H9 (cell line): ENCODE data around the gene USP21. TPM values are rescaled to one million over a fixed set of nuclear protein-coding genes. Genes with fewer than 3 reads are reported as not detected.
A peak's percentile ranks its signal among the peaks of the same experiment; 100 is the strongest.

Experiments
- DNase-seq: peaks from one replicate; pipeline ENCODE4 v3.0.0-alpha.2; 2017
- H2AFZ ChIP-seq: one replicate; pipeline ENCODE4 v1.6.1; 2013; ENCODE audit warnings: mild to moderate bottlenecking, low read length, control low read depth, moderate library complexity
- H2AK5ac ChIP-seq: 2 replicates; pipeline ENCODE4 v1.6.1; 2013; ENCODE audit warnings: low read length, control low read depth, mixed read lengths; ENCODE audit not compliant: insufficient read length
- H2BK120ac ChIP-seq: one replicate; pipeline ENCODE4 v1.6.1; 2013; ENCODE audit warnings: low read depth, mild to moderate bottlenecking, low read length, control low read depth, inconsistent platforms; ENCODE audit not compliant: poor library complexity, severe bottlenecking
- H2BK12ac ChIP-seq: 2 replicates; pipeline ENCODE4 v1.6.1; 2013; ENCODE audit warnings: low read length, control low read depth, mixed read lengths, low read depth; ENCODE audit not compliant: insufficient read length
- H2BK15ac ChIP-seq: 2 replicates; pipeline ENCODE4 v1.6.1; 2013; ENCODE audit warnings: low read depth, low read length, control low read depth
- H2BK20ac ChIP-seq: one replicate; pipeline ENCODE4 v1.6.1; 2013; ENCODE audit warnings: low read depth, mild to moderate bottlenecking, low read length, control low read depth, inconsistent platforms; ENCODE audit not compliant: poor library complexity, severe bottlenecking
- H2BK5ac ChIP-seq: 2 replicates; pipeline ENCODE4 v1.6.1; 2013; ENCODE audit warnings: low read length, control low read depth, mixed read lengths; ENCODE audit not compliant: insufficient read length
- H3K14ac ChIP-seq: 2 replicates; pipeline ENCODE4 v1.6.1; 2013; ENCODE audit warnings: low read length, control low read depth; ENCODE audit not compliant: insufficient read depth
- H3K18ac ChIP-seq: 2 replicates; pipeline ENCODE4 v1.6.1; 2013; ENCODE audit warnings: low read depth, mild to moderate bottlenecking, mixed read lengths, low read length, control low read depth; ENCODE audit not compliant: insufficient read length
- H3K23ac ChIP-seq: 2 replicates; pipeline ENCODE4 v1.6.1; 2013; ENCODE audit warnings: low read length, control low read depth, mixed read lengths, low read depth; ENCODE audit not compliant: insufficient read length
- H3K23me2 ChIP-seq: 2 replicates; pipeline ENCODE4 v1.6.1; 2013; ENCODE audit warnings: low read depth, mild to moderate bottlenecking, mixed read lengths, low read length, control low read depth; ENCODE audit not compliant: insufficient read length, poor library complexity, severe bottlenecking
- H3K27ac ChIP-seq: 2 replicates; pipeline ENCODE4 v1.5.1; 2013; ENCODE audit warnings: low read length, control low read depth, mixed read lengths, low read depth; ENCODE audit not compliant: insufficient read length
- H3K27me3 ChIP-seq: 2 replicates; pipeline ENCODE4 v1.6.1; 2013; ENCODE audit warnings: low read length, control low read depth, inconsistent platforms; ENCODE audit not compliant: insufficient read depth
- H3K4ac ChIP-seq: 2 replicates; pipeline ENCODE4 v1.6.1; 2013; ENCODE audit warnings: low read depth, mild to moderate bottlenecking, control low read depth, inconsistent platforms, low read length, moderate library complexity
- H3K4me1 ChIP-seq: 2 replicates; pipeline ENCODE4 v1.6.1; 2013; ENCODE audit warnings: low read length, control low read depth, inconsistent platforms; ENCODE audit not compliant: insufficient read depth
- H3K4me2 ChIP-seq: 2 replicates; pipeline ENCODE4 v1.6.1; 2013; ENCODE audit warnings: low read length, control low read depth, mixed read lengths; ENCODE audit not compliant: insufficient read length, insufficient read depth
- H3K56ac ChIP-seq: 2 replicates; pipeline ENCODE4 v1.6.1; 2013; ENCODE audit warnings: low read depth, mild to moderate bottlenecking, mixed read lengths, low read length, control low read depth; ENCODE audit not compliant: insufficient read length
- H3K79me1 ChIP-seq: 2 replicates; pipeline ENCODE4 v1.6.1; 2013; ENCODE audit warnings: low read depth, mild to moderate bottlenecking, moderate library complexity, low read length, control low read depth, inconsistent platforms; ENCODE audit not compliant: insufficient read depth, poor library complexity, severe bottlenecking
- H3K79me2 ChIP-seq: 2 replicates; pipeline ENCODE4 v1.6.1; 2013; ENCODE audit warnings: low read length, control low read depth, inconsistent platforms; ENCODE audit not compliant: insufficient read depth
- H3K9ac ChIP-seq: 2 replicates; pipeline ENCODE4 v1.6.1; 2013; ENCODE audit warnings: low read length, control low read depth, mixed read lengths; ENCODE audit not compliant: insufficient read length; ENCODE audit errors: extremely low read depth
- H3K9me3 ChIP-seq: one replicate; pipeline ENCODE4 v1.6.1; 2013; ENCODE audit warnings: low read depth, low read length, inconsistent platforms; ENCODE audit not compliant: control insufficient read depth
- H3T11ph ChIP-seq: one replicate; pipeline ENCODE4 v1.6.1; 2013; ENCODE audit warnings: mild to moderate bottlenecking, low read length, control low read depth, inconsistent platforms
- H4K20me1 ChIP-seq: one replicate; pipeline ENCODE4 v1.6.1; 2013; ENCODE audit not compliant: control insufficient read depth, insufficient read length, insufficient read depth
- H4K5ac ChIP-seq: 2 replicates; pipeline ENCODE4 v1.6.1; 2013; ENCODE audit warnings: low read depth, mild to moderate bottlenecking, mixed read lengths, low read length, control low read depth; ENCODE audit not compliant: insufficient read length
- H4K8ac ChIP-seq: replicated peaks from 2 replicates; pipeline ENCODE4 v1.6.1; 2013; ENCODE audit warnings: low read length, control low read depth, mixed read lengths, low read depth; ENCODE audit not compliant: insufficient read length
- H4K91ac ChIP-seq: 2 replicates; pipeline ENCODE4 v1.6.1; 2013; ENCODE audit warnings: low read depth, mild to moderate bottlenecking, moderate library complexity, mixed read lengths, low read length, control low read depth; ENCODE audit not compliant: insufficient read length
- H3K27ac Mint-ChIP-seq, 3 experiments: 2 replicates in 2 of 3; 3 replicates in 1 of 3; pipeline ENCODE4 v1.8.0; 2020 to 2021; ENCODE audit warnings: mixed read lengths in 3 of 3, mild to moderate bottlenecking in 1 of 3, moderate library complexity in 1 of 3
- H3K27me3 Mint-ChIP-seq: 2 replicates; pipeline ENCODE4 v1.8.0; 2021; ENCODE audit warnings: low read depth, mild to moderate bottlenecking, moderate library complexity, mixed read lengths
- H3K36me3 Mint-ChIP-seq, 3 experiments: 2 replicates in 2 of 3; 3 replicates in 1 of 3; pipeline ENCODE4 v1.8.0; 2020 to 2021; ENCODE audit warnings: low read depth in 3 of 3, mixed read lengths in 3 of 3; ENCODE audit not compliant: insufficient read depth in 1 of 3
- H3K4me1 Mint-ChIP-seq, 2 experiments: 2 replicates each; pipeline ENCODE4 v1.8.0; 2020; ENCODE audit warnings: mixed read lengths in 2 of 2
- H3K4me3 Mint-ChIP-seq, 2 experiments: 2 replicates in 1 of 2; 3 replicates in 1 of 2; pipeline ENCODE4 v1.8.0; 2020 to 2021; ENCODE audit warnings: mild to moderate bottlenecking in 2 of 2, mixed read lengths in 2 of 2, moderate library complexity in 1 of 2
- H3K9me3 Mint-ChIP-seq, 2 experiments: 2 replicates in 1 of 2; 3 replicates in 1 of 2; pipeline ENCODE4 v1.8.0; 2020; ENCODE audit warnings: mild to moderate bottlenecking in 2 of 2, mixed read lengths in 2 of 2, moderate library complexity in 1 of 2
- CTCF ChIP-seq: fragments of 200-600 bp; sonication (generic); conservative IDR thresholded peaks from 3 replicates; pipeline ENCODE4 v1.8.0; 2021; ENCODE audit warnings: antibody characterized with exemption, mild to moderate bottlenecking
- WGBS: extraction: QIAGEN DNeasy Blood & Tissue Kit; methylation state at CpG from one replicate; pipeline ENCODE4 v1.1.7; 2013; ENCODE audit warnings: missing lambda C conversion rate, low lambda C conversion rate, mixed read lengths; ENCODE audit not compliant: insufficient read length; ENCODE audit errors: extremely low coverage; 5-methylcytosine and 5-hydroxymethylcytosine counted together
- total RNA-seq: library from RNA; stranded (reverse); gene quantifications from 2 replicates; pipeline ENCODE4 v1.2.1, GENCODE V29; 2021

USP21 gene
- total RNA-seq, 1 experiment from 2014 or later = 17.9 TPM

- Histone ChIP-seq H3K27me3 (no peaks in the 10 kb centered on the region; the same call in 1 of the 2 replicates), H2AFZ (no peak overlapping the region), H4K5ac (peak overlapping the region; percentile 45), H3K79me2 (no peaks in the 10 kb centered on the region), H2AK5ac (no peak overlapping the region), H3K9ac (no peak overlapping the region), H3K4me1 (peaks cover 24% of the 10 kb centered on the region), H3K14ac (peak overlapping the region; percentile 36), H3K79me1 (no peaks in the 10 kb centered on the region), H4K20me1 (no peaks in the 10 kb centered on the region), H2BK20ac (no peak overlapping the region), H3K9me3 (no peaks in the 10 kb centered on the region), H3K27ac (peak overlapping the region; percentile 72), H3K4me2 (peak overlapping the region; percentile 12), H3K23ac (no peak overlapping the region), H2BK120ac (peak overlapping the region; percentile 57), H3T11ph (no peak overlapping the region), H2BK5ac (no peak overlapping the region), H4K8ac (no peak overlapping the region), H3K4ac (peak overlapping the region; percentile 2; the same call in 1 of the 2 replicates), H2BK12ac (peak overlapping the region; percentile 59), H2BK15ac (no peak overlapping the region), H3K23me2 (peaks cover 7% of the 10 kb centered on the region), H3K18ac (peak overlapping the region; percentile 85), H4K91ac (peak overlapping the region; percentile 87), H3K56ac (no peak overlapping the region)
- peak overlapping the region; percentile 91 to 99 (median 99) for H3K27ac Mint-ChIP-seq
- H3K4me3 Mint-ChIP-seq = peak overlapping the region; percentile 31 to 91; a peak in 4 of 5 replicates
- no peak for TF ChIP-seq CTCF
- DNase-seq = peak; percentile 50
- no peaks in the 10 kb centered on the region; a peak in 1 of 5 replicates for H3K9me3 Mint-ChIP-seq
- whole genome bisulfite sequencing = no CpG with 5 or more reads among the region's 5 CpGs
- H3K4me1 Mint-ChIP-seq = peaks cover 57 to 68% of the 10 kb centered on the region in 2 experiments
- peaks cover 12 to 26% (median 18%) of the 10 kb centered on the region in 3 experiments; a peak in 6 of 7 replicates for H3K36me3 Mint-ChIP-seq
- H3K27me3 Mint-ChIP-seq = no peaks in the 10 kb centered on the region
Measured at GRCh38 chr1:161200421-161200991, 41.2 kb downstream of the USP21 start.
